ENCODE measurements around the gene SCN1B.
"Not testable (repeated sequence)": the region's sequence is repeated elsewhere in the genome, so short reads cannot be mapped to it uniquely, and the experiment has no call there.

SCN1B gene

DNA sequence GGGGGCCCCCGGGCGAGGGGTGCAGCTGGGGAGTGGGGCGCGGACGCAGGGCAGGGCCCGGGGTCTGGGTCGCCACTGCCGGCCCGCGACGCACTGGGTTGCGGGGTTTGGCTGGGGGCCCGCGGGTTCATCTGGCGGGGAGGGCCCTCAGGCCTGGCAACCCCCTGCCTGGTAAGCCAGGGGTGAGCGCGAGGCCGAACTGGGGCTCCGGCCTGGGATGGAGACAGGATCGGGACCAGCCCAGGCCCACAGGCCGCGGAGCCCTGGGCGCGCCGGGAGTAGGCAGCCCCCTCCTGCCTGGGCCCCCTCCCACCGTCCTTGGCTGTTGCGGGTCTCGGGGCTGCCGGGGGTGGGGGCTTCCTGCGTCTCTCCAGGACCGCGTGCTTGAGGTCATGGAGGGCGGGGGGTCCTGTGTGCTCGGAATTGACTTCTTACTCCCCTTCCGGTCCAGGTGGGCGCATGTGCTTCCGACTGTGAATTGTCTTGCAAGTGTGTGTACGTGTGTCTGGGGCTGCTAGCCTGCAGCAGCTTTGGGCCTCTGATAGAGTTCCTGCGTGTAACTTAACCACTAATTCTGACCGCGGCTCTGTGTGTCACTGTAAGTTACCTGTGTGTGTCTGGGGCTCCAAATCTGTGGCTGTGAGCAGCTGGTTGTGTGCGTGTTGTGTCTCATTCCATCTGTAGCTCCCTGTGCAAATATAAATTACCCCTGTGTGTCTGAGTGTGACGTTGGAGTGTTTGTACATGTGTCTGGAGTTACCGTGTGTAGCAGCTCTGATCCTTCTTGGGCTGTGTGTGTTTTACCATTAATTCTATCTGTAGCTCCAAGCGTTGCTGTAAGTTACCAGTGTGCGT, 29.4 kb upstream of the SCN1B start:
- no peak for DNase-seq (ENCODE audit: low read depth)

DNA sequence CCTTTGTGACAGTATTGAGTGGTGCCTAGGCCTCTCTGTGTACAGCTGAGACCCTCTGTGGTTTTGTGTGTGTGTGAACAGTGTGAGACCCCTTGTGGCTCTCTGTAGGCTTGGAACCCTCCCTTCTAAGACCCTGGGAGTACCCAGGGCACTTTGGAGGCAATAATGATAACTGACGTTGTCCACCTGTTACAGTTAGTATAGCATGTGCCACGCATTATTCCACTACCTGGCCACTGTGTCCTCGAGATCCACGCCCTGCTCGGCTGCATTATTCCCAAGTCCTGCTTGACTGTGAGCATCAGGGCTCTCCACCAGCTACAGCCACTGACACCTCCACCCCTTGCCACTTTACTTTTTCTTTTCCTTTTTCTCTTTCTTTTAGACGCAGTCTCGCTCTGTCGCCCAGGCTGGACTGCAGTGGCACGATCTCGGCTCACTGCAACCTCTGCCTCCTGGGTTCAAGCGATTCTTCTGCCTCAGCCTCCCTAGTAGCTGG, 28.2 kb upstream of the SCN1B start:
- DNase-seq (ENCODE audit: low read depth) = no peak

DNA sequence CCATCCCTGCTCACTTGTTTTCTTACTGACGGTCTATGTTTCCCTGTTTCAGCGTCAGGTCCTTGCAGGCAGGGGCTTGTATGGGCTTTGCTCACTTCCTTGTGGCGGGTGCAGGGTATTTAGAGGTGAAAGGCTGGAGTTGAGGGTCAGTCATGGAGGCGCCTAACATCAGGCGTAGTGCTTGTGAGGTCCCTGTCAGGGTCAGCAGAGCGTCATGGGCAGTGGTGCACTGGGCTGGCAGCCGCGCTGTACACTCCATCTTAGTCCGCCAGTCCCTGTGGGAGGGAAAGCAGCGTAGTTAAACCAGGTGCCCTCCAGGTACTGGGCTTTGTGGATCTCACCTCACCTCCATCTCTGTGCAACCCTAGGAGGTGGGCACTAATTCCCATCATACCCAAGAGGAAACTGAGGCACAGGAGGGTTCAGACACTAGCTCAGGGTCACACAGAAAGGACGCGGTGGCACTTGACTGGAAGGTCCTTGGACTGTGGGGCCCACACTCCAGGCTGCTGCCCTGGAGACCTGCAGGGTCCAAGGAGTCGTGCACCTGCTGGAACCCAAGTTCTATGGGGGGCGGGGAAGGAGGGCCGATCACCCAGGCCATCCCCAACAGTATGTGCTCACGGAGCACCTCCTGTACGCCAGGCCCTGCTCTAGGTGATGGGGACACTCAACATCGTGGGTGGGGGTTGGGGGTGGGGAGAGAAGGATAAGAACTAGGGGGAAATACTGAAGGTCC, 25.6 kb upstream of the SCN1B start:
- no peak for DNase-seq (ENCODE audit: low read depth)

DNA sequence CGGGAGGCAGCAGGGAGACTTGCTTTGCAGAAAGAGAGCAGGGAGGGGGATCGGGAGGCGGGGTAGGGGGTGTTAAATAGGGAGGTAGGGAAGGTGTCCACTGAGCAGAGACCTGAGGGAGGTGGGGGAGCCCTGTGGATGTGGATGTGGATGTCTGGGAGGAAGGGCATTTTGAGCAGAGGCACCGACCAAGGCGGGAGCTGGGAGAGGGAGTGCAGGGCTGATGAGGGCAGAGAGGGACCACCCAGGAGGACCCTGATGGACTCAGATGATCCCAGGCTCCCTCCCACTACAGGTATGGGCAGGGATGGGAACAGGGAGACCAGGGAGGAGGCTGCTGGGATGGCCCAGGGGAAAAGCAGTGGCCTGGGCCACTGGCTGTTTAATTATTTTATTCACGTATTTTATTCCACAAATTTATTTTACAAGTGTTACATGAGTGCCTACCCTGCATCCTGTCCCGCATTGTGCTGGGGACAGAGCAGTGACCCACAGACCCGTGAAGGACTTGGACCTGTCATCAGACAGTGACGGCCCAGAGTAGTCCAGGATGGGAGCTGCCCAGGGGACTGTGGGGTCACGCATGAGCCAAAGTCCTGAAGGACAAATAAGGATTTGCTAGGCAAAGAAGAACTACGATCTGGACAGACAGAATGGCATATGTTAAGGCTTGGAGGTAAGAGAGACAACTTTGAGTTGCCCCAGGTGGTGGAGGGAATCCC, 24.9 kb upstream of the SCN1B start:
- no peak for DNase-seq (ENCODE audit: low read depth)

DNA sequence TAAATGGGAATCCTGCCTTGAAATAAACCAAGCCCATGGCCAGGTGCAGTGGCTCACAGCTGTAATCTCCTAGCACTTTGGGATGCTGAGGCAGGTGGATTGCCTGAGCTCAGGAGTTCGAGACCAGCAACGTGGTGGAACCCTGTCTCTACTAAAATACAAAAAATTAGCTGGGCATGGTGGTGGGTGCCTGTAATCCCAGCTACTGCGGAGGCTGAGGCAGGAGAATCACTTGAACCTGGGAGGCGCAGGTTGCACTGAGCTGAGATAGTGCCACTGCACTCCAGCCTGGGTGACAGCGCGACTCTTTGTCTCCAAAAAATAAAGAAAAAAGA, 24.3 kb upstream of the SCN1B start:
- DNase-seq (ENCODE audit: low read depth) = not testable (repeated sequence)

DNA sequence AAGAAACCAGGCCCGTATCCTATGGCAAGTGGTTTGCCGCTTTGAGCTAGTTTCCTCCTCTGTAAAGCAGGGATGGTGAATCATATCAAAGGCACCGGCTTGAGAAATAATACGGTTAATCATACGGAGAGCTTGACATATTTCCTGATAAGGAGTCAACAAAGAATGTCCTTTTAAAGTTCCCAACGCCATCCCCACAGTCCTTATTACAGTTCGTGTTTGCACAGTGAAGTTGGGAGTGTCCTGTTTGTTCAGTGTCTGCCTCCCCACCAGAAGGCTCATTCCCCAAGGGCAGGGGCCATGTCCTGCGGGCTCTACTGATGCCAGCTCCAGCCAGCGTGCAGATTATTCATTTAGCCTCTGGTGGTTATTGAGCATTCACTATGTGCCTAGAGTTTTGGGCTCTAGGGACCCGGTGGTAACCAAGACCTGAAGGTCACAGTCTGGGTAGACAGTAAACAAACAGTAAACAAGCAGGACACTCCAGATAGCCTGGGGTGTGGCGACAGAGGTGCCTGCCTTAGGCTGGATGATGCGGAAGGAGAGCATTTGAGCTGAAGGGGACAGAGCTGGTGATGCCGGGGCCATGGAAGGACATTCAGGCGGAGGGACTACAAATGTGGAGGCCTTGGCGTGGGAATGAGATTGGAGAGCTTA, 23.8 kb upstream of the SCN1B start:
- no peak for DNase-seq (ENCODE audit: low read depth)

DNA sequence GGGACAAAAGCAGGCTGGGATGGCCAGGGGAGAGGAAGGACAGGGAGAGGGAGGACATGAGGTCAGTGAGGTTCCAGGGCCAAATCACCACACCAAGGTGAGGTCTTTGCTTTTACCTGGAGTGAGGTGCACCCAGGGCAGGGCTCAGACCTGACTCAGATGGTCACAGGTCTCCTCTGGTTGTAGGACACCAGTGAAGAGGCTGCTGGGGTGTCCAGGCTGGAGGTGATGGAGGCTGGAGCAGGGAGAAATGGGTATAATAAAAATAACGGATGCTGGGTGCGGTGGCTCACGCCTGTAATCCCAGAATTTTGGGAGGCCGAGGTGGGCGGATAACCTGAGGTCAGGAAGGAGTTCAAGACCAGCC, 23.3 kb upstream of the SCN1B start:
- DNase-seq (ENCODE audit: low read depth) = no peak

DNA sequence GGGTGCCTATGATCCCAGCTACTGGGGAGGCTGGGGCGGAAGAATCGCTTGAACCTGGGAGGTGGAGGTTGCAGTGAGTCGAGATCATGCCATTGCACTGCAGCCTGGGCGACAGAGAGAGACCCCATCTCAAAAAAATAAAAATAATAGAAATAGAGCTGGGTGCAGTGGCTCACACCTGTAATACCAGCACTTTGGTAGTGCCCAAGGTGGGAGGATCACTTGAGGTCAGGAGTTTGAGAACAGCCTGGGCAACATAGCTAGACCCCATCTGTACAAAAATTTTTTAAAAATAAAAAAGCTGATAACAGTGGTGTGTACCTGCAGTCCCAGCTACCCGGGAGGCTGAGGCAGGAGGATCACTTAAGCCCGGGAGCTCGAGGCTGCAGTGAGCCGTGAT, 22.8 kb upstream of the SCN1B start:
- not testable (repeated sequence) for DNase-seq (ENCODE audit: low read depth)

DNA sequence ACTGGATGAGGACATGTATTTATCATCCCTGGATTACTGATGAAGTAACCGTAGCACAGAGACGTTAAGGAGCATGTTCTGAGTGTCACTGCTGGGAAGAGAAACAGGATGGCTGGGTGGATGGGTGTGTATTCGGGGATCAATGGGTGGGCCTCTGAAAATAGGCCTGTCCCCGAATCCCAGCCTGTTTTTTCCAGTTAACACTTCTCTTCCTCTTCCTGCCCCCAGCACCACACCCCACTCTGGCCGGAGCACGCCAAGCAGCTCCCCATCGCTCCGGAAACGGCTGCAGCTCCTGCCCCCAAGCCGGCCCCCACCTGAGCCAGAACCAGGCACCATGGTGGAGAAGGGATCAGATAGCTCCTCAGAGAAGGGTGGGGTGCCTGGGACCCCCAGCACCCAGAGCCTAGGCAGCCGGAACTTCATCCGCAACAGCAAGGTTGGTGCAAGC, 21.4 kb upstream of the SCN1B start:
- DNase-seq (ENCODE audit: low read depth) = no peak

DNA sequence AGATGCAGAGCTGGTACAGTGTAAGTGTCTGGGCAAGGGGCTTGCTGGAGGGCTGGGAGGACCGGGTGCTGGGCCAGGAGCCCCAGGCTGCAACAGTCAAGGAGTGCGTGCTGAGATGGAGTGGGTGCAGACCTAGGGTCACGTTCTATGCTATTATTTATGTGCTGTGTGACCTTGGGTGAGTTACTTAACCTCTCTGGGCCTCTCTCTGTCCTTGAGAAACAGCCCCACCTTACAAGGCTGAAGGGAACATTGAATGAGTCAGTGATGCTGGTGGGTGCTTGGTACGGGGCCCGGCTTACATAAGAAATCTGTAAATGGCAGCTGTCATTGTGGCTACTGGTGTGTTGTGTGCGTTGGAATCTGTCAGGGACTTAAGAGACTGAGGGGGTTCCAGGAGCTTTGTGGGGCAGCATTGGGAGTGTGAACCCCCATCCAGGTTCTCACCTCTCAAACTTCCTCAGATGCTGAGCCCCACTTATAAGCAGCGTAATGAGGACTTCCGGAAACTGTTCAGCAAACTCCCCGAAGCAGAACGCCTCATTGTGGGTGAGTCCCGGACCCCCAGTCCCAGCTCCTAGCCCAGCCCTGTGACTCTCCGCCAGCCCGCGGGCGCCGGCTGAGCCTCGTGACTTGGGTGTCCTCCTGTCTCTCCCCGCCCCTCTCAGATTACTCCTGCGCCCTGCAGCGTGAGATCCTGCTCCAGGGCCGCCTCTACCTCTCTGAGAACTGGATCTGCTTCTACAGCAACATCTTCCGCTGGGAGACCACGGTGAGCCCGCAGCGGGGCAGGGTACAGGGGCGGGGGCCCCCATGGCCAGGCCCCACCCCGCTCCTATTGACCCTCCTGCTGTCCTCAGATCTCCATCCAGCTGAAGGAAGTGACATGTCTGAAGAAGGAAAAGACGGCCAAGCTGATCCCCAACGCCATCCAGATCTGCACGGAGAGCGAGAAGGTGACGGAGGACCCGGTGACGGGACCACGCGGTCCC, 20.6 kb upstream of the SCN1B start:
- no peak for DNase-seq (ENCODE audit: low read depth)

DNA sequence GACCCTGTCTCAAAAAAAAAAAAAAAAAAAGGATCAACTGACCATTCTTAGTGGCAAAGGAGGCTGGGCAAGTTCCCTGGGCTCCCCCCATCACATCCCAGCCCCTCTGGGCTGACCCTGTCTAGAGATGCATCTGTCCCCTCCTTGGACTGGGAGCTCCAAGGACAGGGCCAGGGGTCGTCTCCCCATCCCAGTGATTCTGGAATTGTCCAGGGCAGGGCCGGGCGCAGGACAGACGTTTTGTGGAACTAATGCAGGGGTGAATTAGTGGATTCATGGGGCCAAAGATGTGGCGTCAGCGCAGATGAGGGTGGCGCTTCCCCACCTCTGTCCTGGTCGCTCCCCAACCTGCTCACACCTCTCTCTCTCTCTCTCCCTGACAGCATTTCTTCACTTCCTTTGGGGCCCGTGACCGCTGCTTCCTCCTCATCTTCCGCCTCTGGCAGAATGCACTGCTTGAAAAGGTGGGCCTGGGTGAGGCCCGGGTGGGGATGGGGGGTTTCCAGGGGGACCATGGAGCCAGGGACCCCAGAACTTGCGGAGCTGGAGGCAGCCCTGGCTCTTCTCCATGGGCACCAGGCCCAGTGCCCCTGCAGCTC, 19.1 kb upstream of the SCN1B start:
- no peak for DNase-seq (ENCODE audit: low read depth)

DNA sequence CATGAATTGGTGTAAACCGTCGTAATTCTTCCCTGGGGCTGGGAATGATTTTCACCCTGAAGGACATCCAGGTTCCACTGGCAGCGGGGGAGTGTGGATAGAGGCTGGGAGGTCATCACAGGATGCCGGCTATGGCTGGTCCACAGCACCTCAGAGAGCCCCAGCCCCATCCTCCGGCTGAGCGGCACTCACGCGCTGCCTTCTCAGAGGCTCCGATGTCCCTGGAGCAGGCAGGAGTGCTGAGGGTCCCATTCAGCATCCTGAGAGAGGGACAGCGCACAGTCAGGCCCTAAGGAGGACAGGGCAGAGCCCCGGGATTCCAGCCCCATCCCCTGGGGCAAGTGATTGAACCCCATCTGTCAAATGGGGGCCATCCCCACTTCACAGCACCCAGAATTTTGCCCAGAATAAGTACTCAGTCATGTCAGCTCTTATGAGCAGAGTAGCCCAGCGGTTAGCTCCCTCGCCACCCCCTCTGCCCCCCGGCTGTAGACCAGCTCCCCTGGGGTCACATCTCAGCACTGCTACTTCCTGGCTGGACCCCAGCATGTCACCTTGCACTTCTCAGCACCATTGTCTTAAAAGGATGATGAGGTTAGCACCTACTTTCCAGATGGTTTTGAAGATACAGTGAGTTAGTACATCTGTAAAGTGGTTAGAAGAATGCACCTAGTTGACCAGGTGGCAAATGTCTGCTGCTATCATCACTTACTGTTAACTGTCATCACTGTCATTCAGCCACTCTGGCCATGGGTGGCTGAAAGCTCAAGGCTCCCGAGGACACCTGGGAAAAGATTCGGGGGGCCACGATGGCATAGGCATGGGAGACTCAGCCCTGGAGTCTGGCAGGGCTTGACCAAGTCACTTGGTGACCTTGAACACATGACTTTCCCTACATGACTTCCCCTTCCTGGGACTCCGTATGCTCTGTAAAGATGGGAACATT, 18.3 kb upstream of the SCN1B start:
- DNase-seq (ENCODE audit: low read depth) = no peak

DNA sequence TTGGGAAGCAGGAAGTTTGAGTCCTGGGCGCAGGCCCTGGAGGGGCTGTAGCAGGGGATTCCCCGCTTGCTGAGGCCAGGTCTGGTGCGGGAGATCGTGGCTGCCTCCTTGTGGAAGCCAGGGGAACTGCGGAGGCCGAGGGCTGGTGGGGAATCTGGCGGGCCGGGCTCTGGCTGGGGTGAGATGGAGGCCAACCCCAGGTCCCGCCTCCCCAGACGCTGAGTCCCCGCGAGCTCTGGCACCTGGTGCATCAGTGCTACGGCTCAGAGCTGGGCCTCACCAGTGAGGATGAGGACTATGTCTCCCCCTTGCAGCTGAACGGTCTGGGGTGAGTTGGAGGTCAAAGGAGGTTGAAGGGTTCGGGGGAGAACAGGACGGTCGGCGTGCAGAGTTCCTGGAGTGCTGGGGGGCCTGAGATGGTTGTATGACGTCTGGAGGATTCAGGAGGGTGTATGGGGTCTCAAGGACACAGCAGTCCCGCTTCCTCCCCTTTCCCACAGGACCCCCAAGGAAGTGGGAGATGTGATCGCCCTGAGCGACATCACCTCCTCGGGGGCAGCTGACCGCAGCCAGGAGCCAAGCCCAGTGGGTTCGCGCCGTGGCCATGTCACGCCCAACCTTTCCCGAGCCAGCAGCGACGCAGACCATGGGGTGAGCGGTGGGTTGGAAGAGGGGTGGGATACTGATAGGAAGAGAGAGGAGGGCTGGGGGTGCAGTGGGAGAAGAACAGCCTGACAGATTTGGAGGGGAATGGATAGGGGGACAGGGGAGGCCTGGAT, 17.0 kb upstream of the SCN1B start:
- no peak for DNase-seq (ENCODE audit: low read depth)

DNA sequence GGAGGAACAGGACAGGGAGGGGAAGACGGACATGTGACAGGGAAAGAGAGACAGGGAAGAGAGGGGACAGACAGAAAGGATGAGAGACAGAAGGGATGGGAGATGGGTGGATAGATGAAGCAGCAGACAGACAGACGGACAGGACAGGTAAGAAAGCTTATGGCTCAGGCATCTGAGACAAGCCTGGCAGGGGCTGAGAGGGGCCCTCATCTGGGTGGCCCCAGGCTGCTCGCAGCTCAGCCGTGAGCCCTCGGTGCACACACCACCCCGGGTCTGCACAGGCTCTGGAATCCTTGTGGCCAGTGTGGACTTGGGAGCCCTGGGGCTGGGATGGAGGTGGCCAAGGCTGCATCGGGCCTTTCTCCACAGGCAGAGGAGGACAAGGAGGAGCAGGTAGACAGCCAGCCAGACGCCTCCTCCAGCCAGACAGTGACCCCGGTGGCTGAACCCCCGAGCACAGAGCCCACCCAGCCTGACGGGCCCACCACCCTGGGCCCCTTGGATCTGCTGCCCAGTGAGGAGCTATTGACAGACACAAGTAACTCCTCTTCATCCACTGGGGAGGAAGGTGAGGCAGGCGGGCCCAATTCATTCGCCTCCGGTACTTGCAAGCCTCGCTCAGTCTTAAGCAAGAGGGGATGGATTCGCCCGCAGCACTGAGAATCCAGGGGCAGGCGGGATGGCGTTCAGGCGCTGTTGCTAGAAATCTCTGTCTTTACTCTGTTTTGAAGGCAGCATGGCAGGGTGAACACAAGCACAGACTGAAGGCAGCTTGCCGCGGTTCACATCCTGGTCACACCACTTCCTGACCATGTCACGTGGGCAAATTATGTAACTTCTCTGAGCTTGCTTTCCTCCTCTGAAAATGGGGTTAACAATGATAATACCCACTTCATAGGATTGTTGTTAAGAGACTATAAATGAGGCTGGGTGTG, 16.2 kb upstream of the SCN1B start:
- no peak for DNase-seq (ENCODE audit: low read depth)

DNA sequence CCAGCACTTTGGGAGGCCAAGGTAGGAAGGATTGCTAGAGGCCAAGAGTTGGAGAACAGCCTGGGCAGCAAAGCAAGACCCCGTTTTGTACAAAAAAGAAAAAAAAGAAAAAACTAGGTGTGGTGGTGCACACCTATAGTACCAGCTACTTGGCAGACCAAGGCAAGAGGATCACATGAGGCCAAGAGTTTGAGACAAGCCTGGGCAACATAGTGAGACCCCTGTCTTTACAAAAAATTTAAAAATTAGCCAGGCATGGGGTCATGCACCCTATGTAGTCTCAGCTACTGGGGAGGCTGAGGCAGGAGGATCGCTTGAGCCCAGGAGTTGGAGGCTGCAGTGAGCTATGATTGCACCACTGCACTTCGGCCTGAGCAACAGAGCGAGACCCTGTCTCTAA, 15.5 kb upstream of the SCN1B start:
- DNase-seq (ENCODE audit: low read depth) = not testable (repeated sequence)

DNA sequence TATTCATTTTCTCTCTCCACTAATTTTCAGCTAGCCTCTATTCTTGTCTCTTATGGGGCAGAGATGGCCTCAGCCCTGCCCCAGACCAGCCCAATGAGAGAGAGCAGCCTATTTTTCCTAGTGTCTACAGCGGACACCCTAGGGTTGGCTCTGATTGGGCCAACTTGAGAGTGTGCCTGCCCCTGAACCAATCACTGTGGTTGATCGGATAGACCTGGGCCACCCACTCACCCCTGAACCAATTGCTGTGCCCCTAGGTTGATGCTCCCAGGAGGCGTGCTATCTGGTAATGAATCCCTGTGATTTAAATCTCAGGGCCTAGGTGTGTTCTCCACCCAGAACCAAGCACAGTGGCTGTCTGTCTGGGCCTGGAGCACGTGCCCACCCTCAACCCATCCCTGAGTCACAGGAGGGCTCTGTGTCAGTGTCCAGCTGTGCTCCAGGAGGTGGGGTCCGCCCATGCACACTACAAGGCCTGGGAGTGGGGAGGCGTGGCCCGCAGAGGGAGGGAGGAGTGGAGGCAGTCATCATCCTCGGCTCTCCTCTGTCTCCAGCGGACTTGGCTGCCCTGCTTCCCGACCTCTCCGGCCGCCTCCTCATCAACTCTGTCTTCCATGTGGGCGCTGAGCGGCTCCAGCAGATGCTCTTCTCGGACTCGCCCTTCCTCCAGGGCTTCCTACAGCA, 14.9 kb upstream of the SCN1B start:
- DNase-seq (ENCODE audit: low read depth) = no peak

DNA sequence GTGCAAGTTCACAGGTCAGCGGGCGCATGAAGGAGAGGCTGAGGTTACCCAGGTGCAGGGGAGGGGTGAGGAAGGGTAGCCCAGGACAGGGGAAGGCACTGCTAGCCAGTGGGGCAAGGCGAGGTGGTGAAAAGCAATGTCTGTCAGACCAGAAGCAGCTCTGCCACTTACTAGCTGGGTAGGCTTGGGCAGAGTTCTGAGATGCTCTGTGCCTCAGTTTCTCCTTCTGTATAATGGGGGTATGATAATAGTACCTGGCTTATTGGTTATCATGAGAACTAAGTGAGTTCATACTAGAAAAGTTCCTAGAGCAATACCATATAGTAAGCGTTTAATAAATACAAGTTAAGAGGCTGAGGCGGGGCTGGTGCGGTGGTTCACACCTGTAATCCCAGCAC, 14.3 kb upstream of the SCN1B start:
- no peak for DNase-seq (ENCODE audit: low read depth)
